GM19397 (cell line): ENCODE measurements around the gene SURF1.
"Not testable (repeated sequence)": the region's sequence is repeated elsewhere in the genome, so short reads cannot be mapped to it uniquely, and the experiment has no call there.

Experiments
- ATAC-seq: cut with Tn5 transposase; IDR thresholded peaks from one replicate; pipeline ENCODE4 v1.9.1; 2021; ENCODE audit warnings: mild to moderate bottlenecking, moderate library complexity; ENCODE audit not compliant: unreplicated experiment

SURF1 gene

GRCh38 chr9:133327021-133327420 lies 29.3 kb downstream of the SURF1 start:
- ATAC-seq = not testable (repeated sequence)

- ATAC-seq = no peak
These were observed 32.1 kb downstream of the SURF1 start for GRCh38 chr9:133323991-133324703.

GRCh38 chr9:133323211-133323610 lies 33.1 kb downstream of the SURF1 start:
- ATAC-seq = no peak

GRCh38 chr9:133322701-133323100 lies 33.6 kb downstream of the SURF1 start:
- no peak for ATAC-seq

GRCh38 chr9:133321411-133321935 lies 34.8 kb downstream of the SURF1 start:
- ATAC-seq = no peak

GRCh38 chr9:133320421-133320881 lies 35.8 kb downstream of the SURF1 start:
- ATAC-seq = no peak

- not testable (repeated sequence) for ATAC-seq
These were observed 38.7 kb downstream of the SURF1 start for GRCh38 chr9:133317551-133317950.

- ATAC-seq = no peak
These were observed 40.3 kb downstream of the SURF1 start for GRCh38 chr9:133315997-133316396.

GRCh38 chr9:133309608-133310007 lies 46.7 kb downstream of the SURF1 start:
- ATAC-seq = no peak

GRCh38 chr9:133307301-133307700 lies 49.0 kb downstream of the SURF1 start:
- no peak for ATAC-seq

GRCh38 chr9:133306242-133307204 lies 49.8 kb downstream of the SURF1 start:
- ATAC-seq = no peak

GRCh38 chr9:133305731-133306130 lies 50.6 kb downstream of the SURF1 start:
- ATAC-seq = no peak

GRCh38 chr9:133304477-133305377 lies 51.6 kb downstream of the SURF1 start:
- ATAC-seq = no peak

GRCh38 chr9:133304158-133304470 lies 52.2 kb downstream of the SURF1 start:
- ATAC-seq = no peak

GRCh38 chr9:133303266-133304157 lies 52.8 kb downstream of the SURF1 start:
- no peak for ATAC-seq
